Spinal cord (tissue), 4 donors: ENCODE data around the gene ATP5MK. TPM values are rescaled to one million over a fixed set of nuclear protein-coding genes. Genes with fewer than 3 reads are reported as not detected.

ENCODE experiments used
- polyA plus RNA-seq, 2 donors: library from polyadenylated mRNA; unstranded; fragments of 120-200 nt; gene quantifications; one replicate each; pipeline ENCODE4 v1.2.1, GENCODE V29; 2013; ENCODE audit not compliant: insufficient read length in 2 of 2
- total RNA-seq, 2 donors: library from RNA; depleted of rRNA in 1 of 2; stranded (reverse); fragments of 120-200 nt in 1 of 2; fragments of >200 nt in 1 of 2; gene quantifications; one replicate each; pipeline versions ENCODE4 v1.2.3 to v1.2.4, GENCODE V29; 2013 to 2014

ATP5MK gene
- total and polyA plus RNA-seq, 4 donors: 166 to 433 (median 306) TPM

Other genes starting within 250 kb of the ATP5MK start
- 100 to 1,000 TPM in 1 of 2 donors, 10 to 100 TPM in 1; 89.2 to 118 TPM for gene NT5C2, start 203.2 kb downstream of the ATP5MK start, total RNA-seq
- gene NT5C2, start 203.2 kb downstream of the ATP5MK start, polyA plus RNA-seq: 10 to 100 TPM; 92.1 to 96.2 TPM
- gene RPEL1, start 150.6 kb downstream of the ATP5MK start, total RNA-seq: under 1 TPM in 1 of 2 donors, not detected in 1; 0.11 TPM
- gene RPEL1, start 150.6 kb downstream of the ATP5MK start, polyA plus RNA-seq: under 1 TPM in 1 of 2 donors, not detected in 1; 0.32 TPM
- gene INA, start 119.3 kb downstream of the ATP5MK start, total RNA-seq: 100 to 1,000 TPM in 1 of 2 donors, 10 to 100 TPM in 1; 55.2 to 117 TPM
- gene INA, start 119.3 kb downstream of the ATP5MK start, polyA plus RNA-seq: 100 to 1,000 TPM; 322 to 346 TPM
- gene PCGF6, start 45.3 kb downstream of the ATP5MK start, total RNA-seq: 10 to 100 TPM; 11.2 to 11.4 TPM
- gene PCGF6, start 45.3 kb downstream of the ATP5MK start, polyA plus RNA-seq: 10 to 100 TPM; 11.3 to 11.8 TPM
- gene TAF5, start 28.5 kb downstream of the ATP5MK start, total RNA-seq: 1 to 10 TPM; 6.1 to 6.9 TPM
- 1 to 10 TPM; 6.0 to 7.3 TPM for gene TAF5, start 28.5 kb downstream of the ATP5MK start, polyA plus RNA-seq
- gene PDCD11, start 151 bp upstream of the ATP5MK start, total RNA-seq: 10 to 100 TPM; 20.3 to 26.4 TPM
- gene PDCD11, start 151 bp upstream of the ATP5MK start, polyA plus RNA-seq: 10 to 100 TPM; 21.8 to 27.3 TPM
- gene CALHM2, start 55.9 kb upstream of the ATP5MK start, total RNA-seq: 10 to 100 TPM in 1 of 2 donors, 1 to 10 TPM in 1; 6.2 to 13.5 TPM
- 10 to 100 TPM in 1 of 2 donors, 1 to 10 TPM in 1; 9.3 to 11.1 TPM for gene CALHM2, start 55.9 kb upstream of the ATP5MK start, polyA plus RNA-seq
- under 1 TPM; 0.06 to 0.20 TPM for gene CALHM1, start 62.4 kb upstream of the ATP5MK start, total RNA-seq
- gene CALHM1, start 62.4 kb upstream of the ATP5MK start, polyA plus RNA-seq: under 1 TPM; 0.22 to 0.24 TPM
- not detected for gene CALHM3, start 82.8 kb upstream of the ATP5MK start, total RNA-seq
- gene CALHM3, start 82.8 kb upstream of the ATP5MK start, polyA plus RNA-seq: under 1 TPM in 1 of 2 donors, not detected in 1; 0.09 TPM
- 10 to 100 TPM in 1 of 2 donors, 1 to 10 TPM in 1; 7.3 to 10.9 TPM for gene NEURL1, start 97.2 kb upstream of the ATP5MK start, total RNA-seq
- 10 to 100 TPM; 25.5 to 34.8 TPM for gene NEURL1, start 97.2 kb upstream of the ATP5MK start, polyA plus RNA-seq